Urinary bladder (tissue), 4 donors: ENCODE measurements around the gene SHC3. TPM values are rescaled to one million over a fixed set of nuclear protein-coding genes. Genes with fewer than 3 reads are reported as not detected.

Experiments used
- DNase-seq: peaks from one replicate; pipeline ENCODE4 v3.0.0-alpha.2; 2015; ENCODE audit errors: extremely low spot score
- H3K27ac ChIP-seq: one replicate; pipeline ENCODE4 v1.5.1; 2013; ENCODE audit warnings: low read depth, mild to moderate bottlenecking, moderate library complexity
- H3K36me3 ChIP-seq: one replicate; pipeline ENCODE4 v1.6.1; 2013; ENCODE audit warnings: mild to moderate bottlenecking, moderate library complexity; ENCODE audit not compliant: insufficient read depth
- H3K4me1 ChIP-seq: one replicate; pipeline ENCODE4 v1.6.1; 2013; ENCODE audit warnings: mild to moderate bottlenecking, moderate library complexity; ENCODE audit not compliant: insufficient read depth
- H3K4me3 ChIP-seq: one replicate; pipeline ENCODE4 v1.5.1; 2013; ENCODE audit warnings: low read depth, low read length
- whole genome bisulfite sequencing: extraction: QIAGEN DNeasy Blood & Tissue Kit; methylation state at CpG from one replicate; pipeline ENCODE4 v1.1.7; 2013; 5-methylcytosine and 5-hydroxymethylcytosine counted together
- polyA plus RNA-seq: library from polyadenylated mRNA; stranded (reverse); fragments of 200-250 nt; gene quantifications from one replicate; pipeline ENCODE4 v1.2.3, GENCODE V29; 2013
- total RNA-seq: library from RNA; depleted of rRNA; stranded (reverse); fragments of >200 nt; gene quantifications from one replicate; pipeline ENCODE4 v1.2.3, GENCODE V29; 2014
- donor health status: healthy with polysubstance abuse.
- donor health status: healthy.

Gene SHC3
- total and polyA plus RNA-seq, 2 donors, result 1.6 to 2.0 TPM

DNA sequence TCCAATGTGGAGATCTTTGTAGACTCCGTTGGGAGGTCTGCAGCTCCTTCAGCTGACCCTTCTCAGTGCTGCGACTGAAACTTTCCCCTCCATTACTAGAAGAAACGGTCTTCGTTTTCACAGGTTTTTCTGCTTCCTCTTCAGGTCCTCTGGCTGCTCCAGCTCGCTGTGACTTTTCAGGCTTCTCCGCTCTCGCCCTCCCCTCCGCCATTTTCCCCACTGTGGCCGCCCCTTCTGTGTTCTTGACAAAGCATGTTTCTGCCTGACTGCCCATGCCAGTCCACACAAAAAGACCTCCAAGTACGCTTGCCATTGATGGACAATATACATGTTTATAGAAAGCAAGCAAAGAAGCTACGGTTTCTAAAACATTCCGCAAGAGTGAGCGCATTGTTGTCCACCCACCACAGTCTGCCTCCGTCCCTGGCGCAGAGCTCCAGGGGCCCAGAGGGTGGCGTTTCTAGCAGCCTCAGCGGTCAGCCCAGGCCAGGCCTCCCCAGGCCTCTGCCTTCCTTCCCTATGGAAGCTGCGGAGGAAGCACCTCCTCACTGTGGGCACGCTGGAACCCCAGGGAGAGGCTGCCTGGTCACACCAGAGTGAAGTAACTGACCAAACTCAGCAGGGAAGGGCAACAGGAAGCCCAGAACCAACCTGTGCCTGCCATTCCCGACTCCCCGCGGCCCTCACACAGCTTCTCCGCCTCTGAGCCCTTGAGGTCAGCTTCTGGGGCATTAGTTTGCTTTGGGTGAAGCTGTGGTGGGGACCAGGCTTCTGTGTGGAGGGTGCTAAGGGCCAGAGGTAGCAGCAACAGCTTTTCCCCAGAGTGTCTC lies 207.3 kb downstream of the SHC3 start:
- H3K27ac ChIP-seq, result no peak overlapping the region
- no peaks in the 10 kb centered on the region for H3K4me1 ChIP-seq
- no peak for DNase-seq
- H3K36me3 ChIP-seq, result no peaks in the 10 kb centered on the region
- no peak overlapping the region for H3K4me3 ChIP-seq
- WGBS, result 89% methylated on average over 23 of the region's 23 CpGs

DNA sequence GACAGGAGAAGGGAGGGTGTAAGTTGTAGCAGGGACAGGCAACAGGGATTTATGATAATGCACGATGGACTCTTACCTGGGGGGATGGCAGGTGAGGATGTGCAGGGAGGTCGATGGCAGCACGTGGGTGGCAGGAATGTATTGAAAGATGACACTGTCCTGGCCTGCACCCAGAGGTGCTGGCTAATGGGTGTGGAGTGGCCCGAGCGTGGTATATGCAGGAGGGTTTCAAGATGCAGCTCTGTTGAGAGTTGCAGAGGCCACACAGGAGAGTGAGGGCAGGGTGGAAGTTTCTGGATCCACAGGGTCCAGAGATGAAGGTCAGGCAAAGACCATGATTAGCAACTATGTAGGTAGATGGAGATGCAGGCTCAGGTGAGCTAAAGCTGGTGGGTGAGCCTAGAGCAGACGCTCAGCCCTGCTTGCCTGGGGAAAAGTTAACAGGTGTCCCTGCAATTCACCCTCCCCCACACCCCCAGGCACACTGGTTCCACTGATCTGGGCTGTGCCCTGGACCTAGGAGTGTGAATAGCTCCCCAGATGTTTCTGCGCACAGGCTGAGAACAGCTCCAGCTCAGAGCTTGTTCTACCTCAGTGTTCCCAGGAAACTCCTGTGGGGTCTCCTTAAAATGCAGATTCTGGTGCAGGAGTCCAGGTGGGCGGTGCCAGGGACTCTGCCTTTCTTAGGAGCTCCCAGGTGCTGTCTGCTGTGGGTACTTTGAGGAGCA lies 208.8 kb downstream of the SHC3 start:
- no peak overlapping the region for H3K27ac ChIP-seq
- no peaks in the 10 kb centered on the region for H3K36me3 ChIP-seq
- 81% methylated on average over 8 of the region's 8 CpGs for WGBS
- H3K4me1 ChIP-seq, result no peaks in the 10 kb centered on the region
- no peak overlapping the region for H3K4me3 ChIP-seq
- no peak for DNase-seq

DNA sequence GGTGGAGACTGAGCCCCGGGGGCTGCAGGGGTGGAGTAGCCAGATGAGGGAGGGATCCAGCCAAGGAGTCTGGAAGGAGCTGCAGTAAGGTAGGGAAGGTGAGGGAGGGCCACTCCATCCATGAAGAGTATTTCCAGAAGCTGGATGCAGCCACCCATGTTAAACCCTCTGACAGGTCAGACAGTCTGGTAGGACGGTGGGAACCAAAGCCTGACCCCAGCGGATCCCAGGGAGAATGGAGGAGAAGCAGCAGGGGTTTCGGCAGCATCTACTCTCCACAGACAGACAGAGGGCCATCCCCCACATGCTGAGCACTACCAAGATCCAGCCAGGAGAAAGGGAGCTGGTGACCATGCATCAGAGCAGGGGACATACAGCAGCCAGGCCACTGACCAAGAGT lies 209.8 kb downstream of the SHC3 start:
- 85% methylated on average over 4 of the region's 4 CpGs for WGBS
- Histone ChIP-seq H3K27ac (no peak overlapping the region), H3K4me3 (no peak overlapping the region), H3K4me1 (no peaks in the 10 kb centered on the region), H3K36me3 (no peaks in the 10 kb centered on the region)
- no peak for DNase-seq

DNA sequence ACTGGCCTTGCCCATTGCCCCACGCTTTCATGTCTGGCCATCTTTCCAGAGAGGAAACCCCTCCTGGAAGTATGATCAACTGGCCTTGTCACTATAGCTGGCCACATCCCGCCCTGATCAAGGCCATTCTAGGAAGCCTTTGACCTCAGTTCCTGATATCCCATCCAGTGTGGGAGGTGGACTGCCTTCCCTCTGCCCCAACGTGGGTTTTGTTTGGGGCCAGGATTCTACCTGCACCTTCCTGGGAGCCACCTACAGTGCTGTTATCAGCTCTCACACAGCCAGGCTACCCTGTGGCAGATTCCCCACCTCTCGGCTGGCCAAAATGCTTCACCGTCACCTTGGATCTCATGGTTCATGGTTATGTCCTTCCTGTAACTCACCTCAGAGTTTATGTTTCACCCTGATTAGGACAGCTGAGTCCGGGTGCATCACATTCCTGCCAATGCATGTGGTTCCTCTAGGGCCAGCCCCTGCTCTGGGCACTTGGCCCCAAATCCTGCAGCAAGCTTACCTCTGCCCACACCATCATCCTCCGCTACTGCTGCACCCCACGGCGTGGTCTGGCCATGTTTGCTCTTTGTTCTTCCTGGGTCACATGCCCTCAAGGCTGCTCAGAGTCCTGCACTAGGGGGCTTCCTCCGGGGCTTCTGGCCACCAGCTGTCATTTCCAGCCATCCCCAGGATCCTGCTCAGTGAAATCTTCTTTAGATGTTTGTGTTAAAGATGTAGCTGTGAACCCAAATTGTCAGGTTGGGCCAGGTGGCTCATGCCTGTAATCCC lies 211.5 kb downstream of the SHC3 start:
- H3K27ac ChIP-seq, result no peak overlapping the region
- H3K4me3 ChIP-seq, result no peak overlapping the region
- no peak for DNase-seq
- no peaks in the 10 kb centered on the region for H3K36me3 ChIP-seq
- H3K4me1 ChIP-seq, result no peaks in the 10 kb centered on the region
- WGBS, result 85% methylated on average over 10 of the region's 10 CpGs

DNA sequence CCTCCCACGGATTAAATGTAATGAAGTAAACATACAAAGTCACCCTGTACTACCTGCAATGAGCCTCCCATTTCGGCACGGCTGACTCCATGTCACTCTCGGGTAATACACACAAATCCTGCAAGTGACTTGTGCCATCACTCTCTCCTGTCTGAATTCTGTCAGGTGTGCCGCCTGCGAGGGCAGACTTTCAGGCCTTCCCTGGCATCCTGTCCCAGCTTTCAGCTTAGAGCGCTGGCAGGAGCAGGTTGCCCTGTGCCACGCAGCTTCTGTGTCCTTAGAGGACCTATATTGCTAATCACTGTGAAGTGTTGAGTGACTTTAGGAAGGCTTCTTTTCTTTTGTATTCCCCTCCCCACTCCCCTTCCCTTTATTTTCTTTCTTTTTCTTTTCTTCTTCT lies 213.1 kb downstream of the SHC3 start:
- Histone ChIP-seq H3K4me1 (no peaks in the 10 kb centered on the region), H3K27ac (no peak overlapping the region), H3K4me3 (no peak overlapping the region), H3K36me3 (no peaks in the 10 kb centered on the region)
- DNase-seq, result no peak
- WGBS, result 95% methylated on average over 8 of the region's 8 CpGs

DNA sequence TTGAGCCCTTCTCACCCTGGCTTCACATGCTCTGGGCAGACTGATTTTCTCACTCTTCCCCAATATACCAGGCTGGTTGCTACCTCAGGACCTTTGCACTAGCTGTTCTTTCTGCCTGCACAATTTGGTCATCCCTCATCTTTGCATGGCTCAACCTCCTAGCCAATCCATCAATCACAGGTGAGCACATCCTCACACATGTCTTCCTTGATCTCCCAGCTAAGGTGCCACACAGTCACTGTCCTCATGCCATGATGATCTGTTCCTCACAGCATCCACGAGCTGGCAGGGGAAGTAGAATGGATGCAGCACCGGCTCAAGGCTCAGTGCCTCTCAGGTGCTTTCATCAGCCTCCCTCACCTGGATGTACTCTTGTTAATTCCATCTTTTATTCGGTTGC lies 218.0 kb downstream of the SHC3 start:
- no peak overlapping the region for H3K4me3 ChIP-seq
- 90% methylated on average over 3 of the region's 3 CpGs for WGBS
- H3K27ac ChIP-seq, result no peak overlapping the region
- no peaks in the 10 kb centered on the region for H3K36me3 ChIP-seq
- no peak for DNase-seq
- H3K4me1 ChIP-seq, result no peaks in the 10 kb centered on the region

DNA sequence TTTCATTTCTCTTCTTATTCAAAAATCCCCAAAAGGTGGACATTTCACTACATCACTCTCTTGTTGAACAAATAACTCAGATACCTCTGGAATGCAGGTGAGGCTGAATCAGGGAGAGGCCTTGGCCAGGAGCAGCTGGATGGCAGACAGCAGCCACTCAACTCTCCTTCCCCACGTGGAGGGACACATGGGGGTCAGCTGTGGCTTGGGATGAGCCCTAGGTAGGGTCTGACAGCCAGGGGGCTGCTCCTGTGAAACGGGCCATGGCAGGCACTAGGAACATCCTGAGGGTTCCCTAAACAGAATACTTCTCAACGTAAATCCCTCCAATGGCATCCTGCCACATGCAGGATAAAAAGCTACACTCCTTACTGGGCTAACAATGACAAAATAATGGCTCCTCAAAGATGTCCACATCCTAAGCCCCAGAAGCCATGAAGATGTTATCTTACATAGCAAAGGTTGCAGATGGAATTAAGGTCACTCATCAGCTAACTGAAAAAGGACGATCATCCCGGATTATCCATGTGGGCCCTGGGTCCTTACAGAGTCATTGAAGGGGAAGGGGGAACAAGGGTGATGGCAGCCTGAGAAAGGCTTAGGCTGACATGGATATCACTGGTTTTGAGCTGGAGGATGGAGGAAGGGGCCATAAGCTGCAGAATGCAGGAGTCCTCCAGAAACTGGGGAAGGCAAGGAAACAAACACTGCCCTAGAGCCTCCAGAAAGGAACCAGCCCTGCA lies 218.7 kb downstream of the SHC3 start:
- Histone ChIP-seq H3K36me3 (no peaks in the 10 kb centered on the region), H3K4me1 (no peaks in the 10 kb centered on the region), H3K27ac (no peak overlapping the region), H3K4me3 (no peak overlapping the region)
- WGBS, result 71% methylated on average over 5 of the region's 5 CpGs
- DNase-seq, result no peak

DNA sequence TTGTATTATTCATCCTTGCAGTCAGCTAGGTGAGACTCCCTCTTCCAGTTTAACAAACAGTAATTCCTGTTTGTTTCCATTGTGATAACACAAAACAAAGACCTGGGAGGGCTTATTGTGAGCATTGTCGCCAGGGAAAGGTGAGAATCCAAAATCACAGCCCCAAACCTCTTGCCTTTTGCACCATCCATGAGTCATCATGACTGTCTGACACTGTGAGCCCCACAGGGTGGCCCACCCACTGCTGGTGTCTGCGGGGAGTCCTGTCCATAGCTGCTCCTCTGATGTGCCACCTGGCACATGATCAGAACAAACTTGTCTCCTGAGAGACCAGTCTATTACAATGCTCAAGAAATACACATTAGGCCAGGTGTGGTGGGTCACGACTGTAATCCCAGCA lies 221.1 kb downstream of the SHC3 start:
- no peak for DNase-seq
- Histone ChIP-seq H3K4me1 (no peaks in the 10 kb centered on the region), H3K4me3 (no peak overlapping the region), H3K36me3 (no peaks in the 10 kb centered on the region), H3K27ac (no peak overlapping the region)
- WGBS, result 82% methylated on average over 3 of the region's 3 CpGs

Other genes with a start within 250 kb of the SHC3 start
- gene S1PR3, start 187.3 kb downstream of the SHC3 start, total RNA-seq, result 47.8 TPM
- 47.4 TPM for gene S1PR3, start 187.3 kb downstream of the SHC3 start, polyA plus RNA-seq
- 58.7 TPM for gene CKS2, start 132.4 kb upstream of the SHC3 start, total RNA-seq
- 18.0 TPM for gene CKS2, start 132.4 kb upstream of the SHC3 start, polyA plus RNA-seq
- 78.7 TPM for gene SECISBP2, start 139.7 kb upstream of the SHC3 start, total RNA-seq
- gene SECISBP2, start 139.7 kb upstream of the SHC3 start, polyA plus RNA-seq, result 22.7 TPM